ENCODE results near the gene ASIC4.

GRCh38 chr2:219497495-219498279 is 16.6 kb upstream of the ASIC4 start:
- TF ChIP-seq, protein P1, sequence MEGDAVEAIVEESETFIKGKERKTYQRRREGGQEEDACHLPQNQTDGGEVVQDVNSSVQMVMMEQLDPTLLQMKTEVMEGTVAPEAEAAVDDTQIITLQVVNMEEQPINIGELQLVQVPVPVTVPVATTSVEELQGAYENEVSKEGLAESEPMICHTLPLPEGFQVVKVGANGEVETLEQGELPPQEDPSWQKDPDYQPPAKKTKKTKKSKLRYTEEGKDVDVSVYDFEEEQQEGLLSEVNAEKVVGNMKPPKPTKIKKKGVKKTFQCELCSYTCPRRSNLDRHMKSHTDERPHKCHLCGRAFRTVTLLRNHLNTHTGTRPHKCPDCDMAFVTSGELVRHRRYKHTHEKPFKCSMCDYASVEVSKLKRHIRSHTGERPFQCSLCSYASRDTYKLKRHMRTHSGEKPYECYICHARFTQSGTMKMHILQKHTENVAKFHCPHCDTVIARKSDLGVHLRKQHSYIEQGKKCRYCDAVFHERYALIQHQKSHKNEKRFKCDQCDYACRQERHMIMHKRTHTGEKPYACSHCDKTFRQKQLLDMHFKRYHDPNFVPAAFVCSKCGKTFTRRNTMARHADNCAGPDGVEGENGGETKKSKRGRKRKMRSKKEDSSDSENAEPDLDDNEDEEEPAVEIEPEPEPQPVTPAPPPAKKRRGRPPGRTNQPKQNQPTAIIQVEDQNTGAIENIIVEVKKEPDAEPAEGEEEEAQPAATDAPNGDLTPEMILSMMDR (conservative IDR thresholded peaks at IDR 0.05; ENCODE audit: low read depth, low read length): no peak
- TF ChIP-seq SMC3 (IDR thresholded peaks at IDR 0.05; ENCODE audit: low read depth, low read length): no peak
- TF ChIP-seq MAFK (IDR thresholded peaks at IDR 0.05; ENCODE audit: low read depth, low read length): no peak
- TF ChIP-seq FOS (IDR thresholded peaks at IDR 0.05; ENCODE audit: low read depth, low read length): no peak
- no peak for TF ChIP-seq RCOR1 (IDR thresholded peaks at IDR 0.05; ENCODE audit: insufficient replicate concordance, low read length)
- no peak for TF ChIP-seq POLR2A (IDR thresholded peaks at IDR 0.05; ENCODE audit: low read depth, low read length)
- no peak for TF ChIP-seq CHD1 (IDR thresholded peaks at IDR 0.05; ENCODE audit: low read depth, low read length)
- no peak for TF ChIP-seq ELK1 (IDR thresholded peaks at IDR 0.05; ENCODE audit: borderline replicate concordance, low read depth, low read length)
- no peak for TF ChIP-seq RAD21 (IDR thresholded peaks at IDR 0.05; ENCODE audit: low read length)
- TF ChIP-seq CEBPB (IDR thresholded peaks at IDR 0.05; ENCODE audit: low read depth, low read length): no peak
- TF ChIP-seq RFX5 (IDR thresholded peaks at IDR 0.05; ENCODE audit: low read depth, low read length): no peak
